IMR-90 (cell line): ENCODE results near the gene FLT3. TPM values are rescaled to one million over a fixed set of nuclear protein-coding genes. Genes with fewer than 3 reads are reported as not detected.
A peak's percentile ranks its signal among the peaks of the same experiment; 100 is the strongest.

Experiments used
- ATAC-seq: fragments of 200-7000 bp; cut with Tn5 transposase; 2 replicates; pipeline ENCODE4 v1.9.1; 2020; ENCODE audit warnings: low read depth, mild to moderate bottlenecking, moderate library complexity
- BruUV-seq: library from RNA; stranded (reverse); fragments of 400-500 nt; replicated peaks from 2 replicates; lab custom pipeline; 2021; lab: Mats Ljungman, UMichigan
- CTCF ChIA-PET: fragments of 300-600 bp; formaldehyde crosslinking; extraction: SDS; loops from one replicate; lab custom pipeline; 2021; ENCODE audit warnings: antibody characterized with exemption; lab: Yijun Ruan, JAX
- POLR2A ChIA-PET: fragments of 300-600 bp; sonication (Branson Sonifier 250); formaldehyde crosslinking; loops from one replicate; lab custom pipeline; 2022; ENCODE audit warnings: antibody characterized with exemption; ENCODE audit not compliant: unreplicated experiment; lab: Charles Lee
- DNase-seq: peaks from one replicate; pipeline ENCODE4 v3.0.0; 2013
- H2AFZ ChIP-seq: replicated peaks from 2 replicates; pipeline ENCODE3; 2013; ENCODE audit warnings: low read length, mild to moderate bottlenecking; ENCODE audit not compliant: poor library complexity
- H2AK5ac ChIP-seq: 2 replicates; pipeline ENCODE4 v1.6.1; 2013; ENCODE audit warnings: low read depth, low read length, inconsistent platforms
- H2AK9ac ChIP-seq: replicated peaks from 2 replicates; pipeline ENCODE3; 2013; ENCODE audit warnings: mild to moderate bottlenecking, low read depth, low read length, moderate library complexity; ENCODE audit not compliant: poor library complexity
- H2BK120ac ChIP-seq: 2 replicates; pipeline ENCODE4 v1.6.1; 2013; ENCODE audit warnings: low read depth, low read length, inconsistent platforms
- H2BK15ac ChIP-seq: 3 replicates; pipeline ENCODE4 v1.6.1; 2013; ENCODE audit warnings: low read depth, low read length, inconsistent platforms
- H2BK20ac ChIP-seq: 2 replicates; pipeline ENCODE4 v1.6.1; 2013; ENCODE audit warnings: low read depth, mild to moderate bottlenecking, inconsistent platforms, low read length, moderate library complexity
- H2BK5ac ChIP-seq: 2 replicates; pipeline ENCODE4 v1.6.1; 2013; ENCODE audit warnings: mild to moderate bottlenecking, low read depth, low read length, inconsistent platforms; ENCODE audit not compliant: poor library complexity, severe bottlenecking
- H3K14ac ChIP-seq: replicated peaks from 2 replicates; pipeline ENCODE4 v1.6.1; 2013; ENCODE audit warnings: low read depth, low read length, inconsistent platforms
- H3K18ac ChIP-seq: 2 replicates; pipeline ENCODE4 v1.6.1; 2013; ENCODE audit warnings: low read depth, low read length, control low read depth
- H3K23ac ChIP-seq: 2 replicates; pipeline ENCODE4 v1.6.1; 2013; ENCODE audit warnings: low read depth, low read length, inconsistent platforms
- H3K27ac ChIP-seq: 2 replicates; pipeline ENCODE4 v1.5.1; 2013; ENCODE audit warnings: mild to moderate bottlenecking, control low read depth, low read length; ENCODE audit not compliant: insufficient read depth
- H3K27me3 ChIP-seq: 2 replicates; pipeline ENCODE4 v1.6.1; 2013; ENCODE audit warnings: low read length; ENCODE audit not compliant: control insufficient read depth, insufficient read depth
- H3K36me3 ChIP-seq: 2 replicates; pipeline ENCODE4 v1.6.1; 2013; ENCODE audit warnings: low read length, mixed read lengths; ENCODE audit not compliant: control insufficient read depth, insufficient read depth
- H3K4ac ChIP-seq: 2 replicates; pipeline ENCODE4 v1.6.1; 2013; ENCODE audit warnings: low read depth, low read length, inconsistent platforms
- H3K4me1 ChIP-seq: 2 replicates; pipeline ENCODE4 v1.6.1; 2013; ENCODE audit warnings: low read length, mixed read lengths; ENCODE audit not compliant: control insufficient read depth, insufficient read depth
- H3K4me2 ChIP-seq: 2 replicates; pipeline ENCODE4 v1.6.1; 2013; ENCODE audit warnings: low read depth, mild to moderate bottlenecking, control low read depth, low read length, moderate library complexity
- H3K4me3 ChIP-seq: 2 replicates; pipeline ENCODE4 v1.5.1; 2013; ENCODE audit warnings: low read depth, mild to moderate bottlenecking, control low read depth, low read length, moderate library complexity; ENCODE audit not compliant: insufficient read depth
- H3K56ac ChIP-seq: 2 replicates; pipeline ENCODE4 v1.6.1; 2013; ENCODE audit warnings: low read length, inconsistent platforms; ENCODE audit not compliant: insufficient read depth; ENCODE audit errors: extremely low read depth
- H3K79me1 ChIP-seq, 2 experiments: 2 replicates each; pipeline ENCODE4 v1.6.1; 2013; ENCODE audit warnings: low read length in 2 of 2, inconsistent platforms in 1 of 2, low read depth in 1 of 2
- H3K9ac ChIP-seq: 2 replicates; pipeline ENCODE4 v1.6.1; 2013; ENCODE audit warnings: low read depth, low read length, control low read depth
- H3K9me1 ChIP-seq: 2 replicates; pipeline ENCODE4 v1.6.1; 2013; ENCODE audit warnings: low read length, inconsistent platforms; ENCODE audit not compliant: insufficient read depth
- H3K9me3 ChIP-seq: 2 replicates; pipeline ENCODE4 v1.6.1; 2013; ENCODE audit warnings: low read length; ENCODE audit not compliant: control insufficient read depth, insufficient read depth
- H4K20me1 ChIP-seq: 2 replicates; pipeline ENCODE4 v1.6.1; 2013; ENCODE audit warnings: low read length, inconsistent platforms; ENCODE audit not compliant: insufficient read depth
- H4K5ac ChIP-seq: 2 replicates; pipeline ENCODE4 v1.6.1; 2013; ENCODE audit warnings: mild to moderate bottlenecking, low read depth, low read length, control low read depth
- H4K8ac ChIP-seq, 2 experiments: 2 replicates each; pipeline ENCODE4 v1.6.1; 2013; ENCODE audit warnings: low read depth in 2 of 2, low read length in 2 of 2, control low read depth in 1 of 2, inconsistent platforms in 1 of 2
- H4K91ac ChIP-seq: 2 replicates; pipeline ENCODE4 v1.6.1; 2013; ENCODE audit warnings: low read depth, low read length, inconsistent platforms; ENCODE audit not compliant: insufficient read depth
- BHLHE40 ChIP-seq: fragments of 150-350 bp; IDR thresholded peaks from 2 replicates; pipeline ENCODE4 v1.6.1; 2016; ENCODE audit warnings: mild to moderate bottlenecking, low read depth, low read length
- ELK1 ChIP-seq: fragments of 150-350 bp; IDR thresholded peaks from 2 replicates; pipeline ENCODE4 v1.6.1; 2016; ENCODE audit warnings: low read depth, mild to moderate bottlenecking, low read length, moderate library complexity, borderline replicate concordance
- FOS ChIP-seq: fragments of 150-350 bp; IDR thresholded peaks from 2 replicates; pipeline ENCODE4 v1.6.1; 2016; ENCODE audit warnings: low read depth, low read length
- RAD21 ChIP-seq: IDR thresholded peaks from 2 replicates; pipeline ENCODE4 v1.6.1; 2012; ENCODE audit warnings: low read length, improper control_type of control experiment
- USF2 ChIP-seq: fragments of 150-350 bp; IDR thresholded peaks from 2 replicates; pipeline ENCODE4 v1.6.1; 2017; ENCODE audit warnings: mild to moderate bottlenecking, antibody characterized with exemption, low read length, low read depth
- WGBS, 2 experiments: methylation state at CpG; one replicate each; pipeline versions ENCODE4 v1.1.5 to v1.1.7; 2013; ENCODE audit warnings: missing lambda C conversion rate in 2 of 2; ENCODE audit not compliant: insufficient read length in 1 of 2; ENCODE audit errors: extremely low coverage in 2 of 2; 5-methylcytosine and 5-hydroxymethylcytosine counted together
- dilution Hi-C: fragments of 300-500 bp; cut with HindIII; formaldehyde crosslinking; loops from one replicate; pipeline ENCODE4 v1.14.3; 2018; ENCODE audit warnings: low sequenced_read_pairs; ENCODE audit not compliant: unreplicated experiment
- in situ Hi-C: fragments of 300-500 bp; cut with MboI; formaldehyde crosslinking; loops from 3 replicates; pipeline ENCODE4 v1.14.3; 2019; ENCODE audit warnings: low sequenced_read_pairs, inconsistent platforms, mixed read lengths
- intact Hi-C: fragments of 100-400 bp; cut with micrococcal nuclease; formaldehyde crosslinking; loops from 2 replicates; pipeline ENCODE4 v1.10.0; 2022
- polyA plus RNA-seq, 3 experiments: library from polyadenylated mRNA; depleted of rRNA; stranded (reverse); fragments of >200 nt; gene quantifications; 2 replicates each; pipeline ENCODE4 v1.2.3, GENCODE V29; 2012; ENCODE audit warnings: low replicate concordance in 1 of 3
- total RNA-seq: library from RNA; depleted of rRNA; stranded (reverse); fragments of >200 nt; gene quantifications from 2 replicates; pipeline ENCODE4 v1.2.3, GENCODE V29; 2012

The FLT3 gene
- total and polyA plus RNA-seq, 2 of the 4 experiments (the other 2 are of a cell fraction), result not detected

DNA sequence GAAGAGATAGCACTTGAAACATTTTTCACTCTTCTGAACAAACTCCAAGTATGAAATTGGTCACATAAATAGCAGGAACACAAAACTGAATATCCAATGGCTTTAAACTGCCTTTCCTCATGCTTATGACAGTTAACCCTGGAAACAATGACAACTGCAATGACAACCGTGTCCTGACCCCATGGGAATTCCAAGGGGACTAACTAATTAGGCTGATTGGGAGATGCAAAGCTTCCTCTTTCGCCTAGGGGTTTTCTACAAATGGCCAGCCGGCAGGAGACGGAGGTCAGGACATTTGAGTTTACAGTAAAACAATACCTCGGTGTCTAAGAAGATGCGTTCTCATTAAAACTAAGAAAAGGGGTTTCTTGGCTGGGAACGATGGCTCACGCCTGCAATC, 58.9 kb downstream of the FLT3 start:
- no peak overlapping the region for H3K27ac ChIP-seq
- H3K4me3 ChIP-seq, result no peak overlapping the region
- no peak overlapping the region for H2BK120ac ChIP-seq
- ATAC-seq, result no peak
- dilution Hi-C loops, result no loop called here
- no peak overlapping the region for H2AK9ac ChIP-seq
- H3K4ac ChIP-seq, result no peak overlapping the region
- DNase-seq, result no peak
- H3K56ac ChIP-seq, result no peak overlapping the region
- H3K9ac ChIP-seq, result no peak overlapping the region
- TF ChIP-seq FOS (no peak), USF2 (no peak), RAD21 (no peak), BHLHE40 (no peak), ELK1 (no peak)
- H3K27me3 ChIP-seq, result no peaks in the 10 kb centered on the region
- no peaks in the 10 kb centered on the region for H4K20me1 ChIP-seq
- no peak overlapping the region for H3K23ac ChIP-seq
- ChIA-PET POLR2A (no interaction called here), CTCF (interaction anchor here (0.6 kb wide), 1 partner anchor 686 kb away, joined by 7 read pairs; no protein-coding TSS in a partner anchor)
- H3K9me3 ChIP-seq, result no peaks in the 10 kb centered on the region
- H2BK15ac ChIP-seq, result 0 out of 3 replicates have a peak overlapping the region, but pooled peaks have one; percentile 4
- BruUV-seq, result no TSS peak
- H2BK20ac ChIP-seq, result no peak overlapping the region
- H3K18ac ChIP-seq, result no peak overlapping the region; the same call in 1 of the 2 replicates
- no peak overlapping the region for H4K91ac ChIP-seq
- no peak overlapping the region for H3K4me2 ChIP-seq
- H3K14ac ChIP-seq, result no peak overlapping the region
- H3K4me1 ChIP-seq, result peaks cover 4% of the 10 kb centered on the region
- intact Hi-C loops, result loop anchor here (10.0 kb wide), 1 partner anchor 613 kb away; the partner anchor contains the start of gene POMP
- no peaks in the 10 kb centered on the region for H3K79me1 ChIP-seq
- no CpG with 5 or more reads among the region's 8 CpGs for WGBS, 2 experiments
- H4K8ac ChIP-seq, result no peak overlapping the region
- no peaks in the 10 kb centered on the region for H3K36me3 ChIP-seq
- H4K5ac ChIP-seq, result no peak overlapping the region
- no peak overlapping the region for H2AFZ ChIP-seq
- no peak overlapping the region for H2BK5ac ChIP-seq
- in situ Hi-C loops, result no loop called here
- 0 out of 2 replicates have a peak, but pooled peaks cover 6% of the 10 kb centered on the region for H3K9me1 ChIP-seq
- no peak overlapping the region for H2AK5ac ChIP-seq
